Transverse colon (tissue), 4 donors: ENCODE data around the gene NCKAP5. TPM values are rescaled to one million over a fixed set of nuclear protein-coding genes. Genes with fewer than 3 reads are reported as not detected.

Experiments
- DNase-seq: peaks from one replicate; pipeline ENCODE4 v3.0.0-alpha.2; 2019
- H3K27ac ChIP-seq, 4 donors: fragments of 200-600 bp; sonication (generic); 2 replicates each; pipeline ENCODE4 v1.5.1; 2016 to 2018; ENCODE audit warnings: inconsistent platforms in 4 of 4
- H3K27me3 ChIP-seq: fragments of 200-600 bp; sonication (generic); 2 replicates; pipeline ENCODE4 v1.5.1; 2017; ENCODE audit warnings: inconsistent platforms
- H3K36me3 ChIP-seq, 4 donors: fragments of 200-600 bp; sonication (generic); 2 replicates each; pipeline ENCODE4 v1.5.1; 2017 to 2019; ENCODE audit warnings: inconsistent platforms in 4 of 4
- H3K4me1 ChIP-seq, 4 donors: fragments of 200-600 bp; sonication (generic); 2 replicates each; pipeline ENCODE4 v1.5.1; 2017 to 2020; ENCODE audit warnings: inconsistent platforms in 4 of 4
- H3K4me3 ChIP-seq, 4 donors: fragments of 200-600 bp; sonication (generic); 1 replicate in 1 of 4; 2 replicates in 3 of 4; pipeline versions ENCODE4 v1.5.1 to v1.6.1; 2017 to 2019; ENCODE audit warnings: inconsistent platforms in 4 of 4
- H3K9me3 ChIP-seq, 2 donors: fragments of 200-600 bp; sonication (generic); 2 replicates each; pipeline ENCODE4 v1.5.1; 2017 to 2019; ENCODE audit warnings: inconsistent platforms in 2 of 2
- CTCF ChIP-seq, 5 experiments: fragments of 200-600 bp in 3 of 5; fragments of 450-650 bp in 2 of 5; sonication (generic) in 3 of 5; IDR thresholded peaks; 1 replicate in 2 of 5; 2 replicates in 3 of 5; pipeline ENCODE4 v1.5.1; 2016 to 2017; ENCODE audit warnings: antibody characterized with exemption in 5 of 5, inconsistent platforms in 3 of 5, mild to moderate bottlenecking in 2 of 5, moderate library complexity in 1 of 5
- EP300 ChIP-seq: sonication (generic); formaldehyde crosslinking; IDR thresholded peaks from one replicate; pipeline ENCODE4 v1.6.1; 2017; ENCODE audit warnings: antibody characterized with exemption, low read depth
- POLR2A ChIP-seq: fragments of 450-650 bp; IDR thresholded peaks from one replicate; pipeline ENCODE4 v1.6.1; 2016; ENCODE audit warnings: antibody characterized with exemption, mild to moderate bottlenecking, moderate library complexity
- POLR2AphosphoS5 ChIP-seq, 3 donors: sonication (generic); formaldehyde crosslinking; IDR thresholded peaks; one replicate each; pipeline ENCODE4 v1.6.1; 2016; ENCODE audit warnings: antibody characterized with exemption in 3 of 3
- WGBS, 2 donors: methylation state at CpG; one replicate each; pipeline ENCODE4 v1.1.5; 2018; ENCODE audit warnings: low coverage in 1 of 2; 5-methylcytosine and 5-hydroxymethylcytosine counted together
- in situ Hi-C, 4 donors: fragments of 200-750 bp; cut with MboI; loops; one replicate each; pipeline versions ENCODE4 v1.15.0 to v1.15.1; 2017; ENCODE audit warnings: low sequenced_read_pairs in 3 of 4, low pct_ligation_motif_present in 1 of 4, low pct_unique_long_range_greater_than_20kb in 1 of 4
- intact Hi-C: fragments of 100-400 bp; cut with DNase I; formaldehyde crosslinking; loops from one replicate; pipeline ENCODE4 v1.15.1; 2023; ENCODE audit warnings: low total_unique reads
- total RNA-seq, 4 donors: library from RNA; depleted of rRNA; stranded (reverse); fragments of >200 nt; gene quantifications; one replicate each; pipeline ENCODE4 v1.1.0, GENCODE V29; 2016

Gene NCKAP5
- total RNA-seq, 4 donors from 2014 or later: 1.1 to 10.9 (median 5.0) TPM

- H3K27ac ChIP-seq: no peak overlapping the region
- no peaks in the 10 kb centered on the region for H3K4me1 ChIP-seq
- H3K4me3 ChIP-seq: no peak overlapping the region
- no peak for DNase-seq
- H3K27me3 ChIP-seq: no peaks in the 10 kb centered on the region
- H3K36me3 ChIP-seq: no peaks in the 10 kb centered on the region
- H3K9me3 ChIP-seq: no peaks in the 10 kb centered on the region
- TF ChIP-seq POLR2AphosphoS5 (IDR thresholded peaks at IDR 0.05): no peak
- no peak for TF ChIP-seq POLR2A
- no peak for TF ChIP-seq EP300
- TF ChIP-seq CTCF (IDR thresholded peaks at IDR 0.05): no peak
- WGBS, 2 donors: 48 to 61% methylated on average over 2 of the region's 2 CpGs
- intact Hi-C loops: no loop called here
- in situ Hi-C loops: no loop called here
Measured at GRCh38 chr2:133306236-133306635, 262.0 kb downstream of the NCKAP5 start.

GRCh38 chr2:133304344-133304743 lies 263.9 kb downstream of the NCKAP5 start:
- no peak overlapping the region for H3K4me3 ChIP-seq
- intact Hi-C loops: no loop called here
- no peaks in the 10 kb centered on the region for H3K4me1 ChIP-seq
- H3K27me3 ChIP-seq: no peaks in the 10 kb centered on the region
- TF ChIP-seq EP300 (no peak), POLR2A (no peak)
- in situ Hi-C loops: no loop called here
- H3K27ac ChIP-seq: no peak overlapping the region
- DNase-seq: no peak
- WGBS, 2 donors: 38 to 79% methylated on average over 3 of the region's 3 CpGs
- no peaks in the 10 kb centered on the region for H3K36me3 ChIP-seq
- no peaks in the 10 kb centered on the region for H3K9me3 ChIP-seq

- in situ Hi-C loops (no loop called here), intact Hi-C loops (no loop called here)
- H3K4me1 ChIP-seq: no peaks in the 10 kb centered on the region
- H3K27me3 ChIP-seq: no peaks in the 10 kb centered on the region
- no peak overlapping the region for H3K4me3 ChIP-seq
- TF ChIP-seq POLR2A: no peak
- no peak for TF ChIP-seq POLR2AphosphoS5 (IDR thresholded peaks at IDR 0.05)
- no peak for TF ChIP-seq CTCF (IDR thresholded peaks at IDR 0.05)
- no peak for TF ChIP-seq EP300
- 79 to 85% methylated on average over 1 of the region's 1 CpG for WGBS, 2 donors
- H3K36me3 ChIP-seq: no peaks in the 10 kb centered on the region
- H3K27ac ChIP-seq: no peak overlapping the region
- no peaks in the 10 kb centered on the region for H3K9me3 ChIP-seq
- no peak for DNase-seq
Measured at GRCh38 chr2:133303150-133303549, 265.1 kb downstream of the NCKAP5 start.

GRCh38 chr2:133296401-133296800 lies 271.9 kb downstream of the NCKAP5 start:
- Histone ChIP-seq H3K36me3 (no peaks in the 10 kb centered on the region), H3K9me3 (no peaks in the 10 kb centered on the region), H3K4me3 (no peak overlapping the region), H3K27ac (no peak overlapping the region), H3K4me1 (no peaks in the 10 kb centered on the region), H3K27me3 (no peaks in the 10 kb centered on the region)
- intact Hi-C loops (no loop called here), in situ Hi-C loops (no loop called here)
- DNase-seq: no peak
- TF ChIP-seq POLR2AphosphoS5 (IDR thresholded peaks at IDR 0.05): no peak
- TF ChIP-seq POLR2A: no peak
- TF ChIP-seq CTCF (IDR thresholded peaks at IDR 0.05): no peak
- TF ChIP-seq EP300: no peak

GRCh38 chr2:133293544-133294353 lies 274.5 kb downstream of the NCKAP5 start:
- Histone ChIP-seq H3K9me3 (no peaks in the 10 kb centered on the region), H3K27ac (no peak overlapping the region), H3K4me1 (no peaks in the 10 kb centered on the region), H3K27me3 (no peaks in the 10 kb centered on the region), H3K4me3 (no peak overlapping the region), H3K36me3 (no peaks in the 10 kb centered on the region)
- intact Hi-C loops (no loop called here), in situ Hi-C loops (no loop called here)
- DNase-seq: no peak
- 40 to 59% methylated on average over 1 to 7 of the region's 7 CpGs for WGBS, 2 donors
- no peak for TF ChIP-seq POLR2A
- TF ChIP-seq CTCF (IDR thresholded peaks at IDR 0.05): no peak
- TF ChIP-seq POLR2AphosphoS5 (IDR thresholded peaks at IDR 0.05): no peak
- TF ChIP-seq EP300: no peak
